ENCODE results near the gene GRIA3. TPM values are rescaled to one million over a fixed set of nuclear protein-coding genes. Genes with fewer than 3 reads are reported as not detected.

GRIA3 gene
- total RNA-seq, 1 donor from 2014 or later: not detected

GRCh38 chrX:123481913-123482851, 298.1 kb downstream of the GRIA3 start:
- no peak for DNase-seq
- intact Hi-C loops (cut with DNase I): no loop called here
- Histone ChIP-seq H3K4me1 (no peaks in the 10 kb centered on the region), H3K4me3 (no peak overlapping the region), H3K9me3 (no peaks in the 10 kb centered on the region), H3K27me3 (no peaks in the 10 kb centered on the region), H3K36me3 (no peaks in the 10 kb centered on the region), H3K27ac (no peak overlapping the region)
- no peak for TF ChIP-seq CTCF (IDR thresholded peaks at IDR 0.05)
- ATAC-seq: no peak

- intact Hi-C loops (cut with DNase I): no loop called here
Observed at GRCh38 chrX:123486297-123486696, 302.2 kb downstream of the GRIA3 start.

GRCh38 chrX:123487236-123487635, 303.2 kb downstream of the GRIA3 start:
- DNase-seq (no peak), ATAC-seq (no peak)
- intact Hi-C loops (cut with DNase I): no loop called here
- Histone ChIP-seq H3K27me3 (no peaks in the 10 kb centered on the region), H3K27ac (no peak overlapping the region), H3K9me3 (no peaks in the 10 kb centered on the region), H3K4me1 (no peaks in the 10 kb centered on the region), H3K4me3 (no peak overlapping the region), H3K36me3 (no peaks in the 10 kb centered on the region)
- no peak for TF ChIP-seq CTCF (IDR thresholded peaks at IDR 0.05)

More at GRCh38 chrX:123486297-123486696, 302.2 kb downstream of the GRIA3 start:
- ATAC-seq (no peak), DNase-seq (no peak)
- no peak for TF ChIP-seq CTCF (IDR thresholded peaks at IDR 0.05)
- no peaks in the 10 kb centered on the region for H3K27me3 ChIP-seq
- H3K9me3 ChIP-seq: no peaks in the 10 kb centered on the region
- H3K4me3 ChIP-seq: no peak overlapping the region
- H3K27ac ChIP-seq: no peak overlapping the region
- no peaks in the 10 kb centered on the region for H3K36me3 ChIP-seq
- H3K4me1 ChIP-seq: no peaks in the 10 kb centered on the region

- Histone ChIP-seq H3K4me1 (no peaks in the 10 kb centered on the region), H3K27me3 (no peaks in the 10 kb centered on the region), H3K9me3 (no peaks in the 10 kb centered on the region), H3K4me3 (no peak overlapping the region), H3K27ac (no peak overlapping the region), H3K36me3 (no peaks in the 10 kb centered on the region)
- no peak for DNase-seq
- intact Hi-C loops (cut with DNase I): no loop called here
- no peak for TF ChIP-seq CTCF (IDR thresholded peaks at IDR 0.05)
- ATAC-seq: no peak
Observed at GRCh38 chrX:123487669-123488068, 303.6 kb downstream of the GRIA3 start.

GRCh38 chrX:123489011-123489410, 304.9 kb downstream of the GRIA3 start:
- H3K27me3 ChIP-seq: no peaks in the 10 kb centered on the region
- no peaks in the 10 kb centered on the region for H3K9me3 ChIP-seq
- H3K4me3 ChIP-seq: no peak overlapping the region
- ATAC-seq (no peak), DNase-seq (no peak)
- TF ChIP-seq CTCF (IDR thresholded peaks at IDR 0.05): no peak
- intact Hi-C loops (cut with DNase I): no loop called here
- H3K36me3 ChIP-seq: no peaks in the 10 kb centered on the region
- no peaks in the 10 kb centered on the region for H3K4me1 ChIP-seq
- H3K27ac ChIP-seq: no peak overlapping the region

Measured in upper lobe of right lung (tissue), 1 donor.